ENCODE measurements around the gene STAC3. TPM values are rescaled to one million over a fixed set of nuclear protein-coding genes. Genes with fewer than 3 reads are reported as not detected.

The STAC3 gene
- total and polyA plus RNA-seq, 2 of the 13 experiments (the other 11 are each of a cell fraction or from before 2014, with no cell fraction given): 0.18 to 0.22 TPM

DNA sequence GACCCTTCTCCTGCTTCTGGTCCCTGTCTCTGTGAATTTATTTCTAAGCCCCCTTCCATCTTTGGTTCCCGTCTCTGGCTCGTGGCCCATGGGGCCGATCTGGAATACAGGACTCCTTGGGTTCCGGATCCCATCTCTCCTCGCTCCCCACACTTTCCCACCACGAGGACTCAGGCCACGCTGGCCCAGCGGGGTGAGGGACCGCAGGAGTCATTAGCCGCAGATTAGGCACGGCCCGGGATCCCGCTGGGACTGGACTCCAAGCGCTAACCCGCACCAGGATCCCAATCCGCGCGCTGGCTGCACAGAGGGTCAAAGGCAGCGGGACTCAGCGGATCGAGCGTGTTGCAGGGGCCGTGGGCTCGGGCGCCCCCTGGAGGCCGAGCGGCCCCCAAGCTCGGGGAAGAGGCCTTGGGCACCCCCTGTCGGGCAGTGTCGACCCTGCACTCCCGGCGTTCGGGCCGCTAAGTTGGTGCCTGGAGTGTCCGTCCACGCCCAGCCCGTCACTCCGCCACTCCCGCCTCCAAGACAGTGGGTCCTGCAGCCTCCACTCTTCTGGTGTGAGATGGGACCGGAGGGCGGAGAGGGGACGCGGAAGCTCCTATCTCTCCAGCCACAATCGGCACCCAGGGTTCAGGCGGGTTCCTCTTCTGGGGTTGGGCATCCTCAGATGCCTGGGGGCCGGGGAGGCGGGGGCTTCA is 12.0 kb downstream of the STAC3 start (continued):
- 0 out of 2 replicates have a peak, but pooled peaks have one; percentile 29 for TF ChIP-seq PCBP1 (IDR thresholded peaks at IDR 0.05; ENCODE audit: borderline replicate concordance, low read depth, low read length)
- TF ChIP-seq ZNF136 (CRISPR knock-in tag; IDR thresholded peaks at IDR 0.05; ENCODE audit: low read depth): no peak
- no peak for TF ChIP-seq ZNF724P (CRISPR knock-in tag; IDR thresholded peaks at IDR 0.05; ENCODE audit: borderline replicate concordance)
- 0 out of 2 replicates have a peak, but pooled peaks have one; percentile 14 for TF ChIP-seq HOXA5 (CRISPR knock-in tag; IDR thresholded peaks at IDR 0.05)
- TF ChIP-seq, protein P1, sequence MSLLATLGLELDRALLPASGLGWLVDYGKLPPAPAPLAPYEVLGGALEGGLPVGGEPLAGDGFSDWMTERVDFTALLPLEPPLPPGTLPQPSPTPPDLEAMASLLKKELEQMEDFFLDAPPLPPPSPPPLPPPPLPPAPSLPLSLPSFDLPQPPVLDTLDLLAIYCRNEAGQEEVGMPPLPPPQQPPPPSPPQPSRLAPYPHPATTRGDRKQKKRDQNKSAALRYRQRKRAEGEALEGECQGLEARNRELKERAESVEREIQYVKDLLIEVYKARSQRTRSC (CRISPR knock-in tag; IDR thresholded peaks at IDR 0.05; ENCODE audit: low read depth): no peak
- peak; percentile 81; the same call in 1 of the 2 replicates for TF ChIP-seq REPIN1 (CRISPR knock-in tag; IDR thresholded peaks at IDR 0.05; ENCODE audit: borderline replicate concordance, low read depth)
- peak; percentile 95; the same call in 1 of the 2 replicates for TF ChIP-seq KDM3A (CRISPR knock-in tag; IDR thresholded peaks at IDR 0.05; ENCODE audit: low read depth)
- peak; percentile 66 for TF ChIP-seq PHF8 (CRISPR knock-in tag; IDR thresholded peaks at IDR 0.05)
- TF ChIP-seq GPN1 (CRISPR knock-in tag; IDR thresholded peaks at IDR 0.05; ENCODE audit: borderline replicate concordance): peak; percentile 51; the same call in 1 of the 2 replicates
- TF ChIP-seq MAZ (IDR thresholded peaks at IDR 0.05; ENCODE audit: borderline replicate concordance, low read depth, low read length): peak; percentile 66; the same call in 1 of the 2 replicates
- no peak; the same call in 1 of the 2 replicates for TF ChIP-seq MAZ (CRISPR knock-in tag; IDR thresholded peaks at IDR 0.05; ENCODE audit: low read depth)
- TF ChIP-seq ZNF501 (CRISPR knock-in tag; IDR thresholded peaks at IDR 0.05): peak; percentile 46; the same call in 1 of the 2 replicates
- TF ChIP-seq SOX13 (IDR thresholded peaks at IDR 0.05): no peak
- TF ChIP-seq SOX13 (CRISPR knock-in tag; conservative IDR thresholded peaks at IDR 0.05 in 1 of 2, IDR thresholded peaks at IDR 0.05 in 1 of 2): 0 out of 4 replicates have a peak, but pooled peaks of 1 of the 2 experiments have one; percentile 16
- TF ChIP-seq SIN3A (IDR thresholded peaks at IDR 0.05; ENCODE audit: borderline replicate concordance, low read depth, low read length): peak; percentile 59; the same call in 1 of the 2 replicates
- TF ChIP-seq ZNF230 (CRISPR knock-in tag; IDR thresholded peaks at IDR 0.05): no peak
- TF ChIP-seq, protein P2, sequence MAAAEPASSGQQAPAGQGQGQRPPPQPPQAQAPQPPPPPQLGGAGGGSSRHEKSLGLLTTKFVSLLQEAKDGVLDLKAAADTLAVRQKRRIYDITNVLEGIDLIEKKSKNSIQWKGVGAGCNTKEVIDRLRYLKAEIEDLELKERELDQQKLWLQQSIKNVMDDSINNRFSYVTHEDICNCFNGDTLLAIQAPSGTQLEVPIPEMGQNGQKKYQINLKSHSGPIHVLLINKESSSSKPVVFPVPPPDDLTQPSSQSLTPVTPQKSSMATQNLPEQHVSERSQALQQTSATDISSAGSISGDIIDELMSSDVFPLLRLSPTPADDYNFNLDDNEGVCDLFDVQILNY (CRISPR knock-in tag; conservative IDR thresholded peaks at IDR 0.05): no peak
- TF ChIP-seq, protein P3, sequence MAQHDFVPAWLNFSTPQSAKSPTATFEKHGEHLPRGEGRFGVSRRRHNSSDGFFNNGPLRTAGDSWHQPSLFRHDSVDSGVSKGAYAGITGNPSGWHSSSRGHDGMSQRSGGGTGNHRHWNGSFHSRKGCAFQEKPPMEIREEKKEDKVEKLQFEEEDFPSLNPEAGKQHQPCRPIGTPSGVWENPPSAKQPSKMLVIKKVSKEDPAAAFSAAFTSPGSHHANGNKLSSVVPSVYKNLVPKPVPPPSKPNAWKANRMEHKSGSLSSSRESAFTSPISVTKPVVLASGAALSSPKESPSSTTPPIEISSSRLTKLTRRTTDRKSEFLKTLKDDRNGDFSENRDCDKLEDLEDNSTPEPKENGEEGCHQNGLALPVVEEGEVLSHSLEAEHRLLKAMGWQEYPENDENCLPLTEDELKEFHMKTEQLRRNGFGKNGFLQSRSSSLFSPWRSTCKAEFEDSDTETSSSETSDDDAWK (CRISPR knock-in tag; IDR thresholded peaks at IDR 0.05): no peak
- no peak for TF ChIP-seq NR2F1 (CRISPR knock-in tag; IDR thresholded peaks at IDR 0.05)
- TF ChIP-seq, protein P4, sequence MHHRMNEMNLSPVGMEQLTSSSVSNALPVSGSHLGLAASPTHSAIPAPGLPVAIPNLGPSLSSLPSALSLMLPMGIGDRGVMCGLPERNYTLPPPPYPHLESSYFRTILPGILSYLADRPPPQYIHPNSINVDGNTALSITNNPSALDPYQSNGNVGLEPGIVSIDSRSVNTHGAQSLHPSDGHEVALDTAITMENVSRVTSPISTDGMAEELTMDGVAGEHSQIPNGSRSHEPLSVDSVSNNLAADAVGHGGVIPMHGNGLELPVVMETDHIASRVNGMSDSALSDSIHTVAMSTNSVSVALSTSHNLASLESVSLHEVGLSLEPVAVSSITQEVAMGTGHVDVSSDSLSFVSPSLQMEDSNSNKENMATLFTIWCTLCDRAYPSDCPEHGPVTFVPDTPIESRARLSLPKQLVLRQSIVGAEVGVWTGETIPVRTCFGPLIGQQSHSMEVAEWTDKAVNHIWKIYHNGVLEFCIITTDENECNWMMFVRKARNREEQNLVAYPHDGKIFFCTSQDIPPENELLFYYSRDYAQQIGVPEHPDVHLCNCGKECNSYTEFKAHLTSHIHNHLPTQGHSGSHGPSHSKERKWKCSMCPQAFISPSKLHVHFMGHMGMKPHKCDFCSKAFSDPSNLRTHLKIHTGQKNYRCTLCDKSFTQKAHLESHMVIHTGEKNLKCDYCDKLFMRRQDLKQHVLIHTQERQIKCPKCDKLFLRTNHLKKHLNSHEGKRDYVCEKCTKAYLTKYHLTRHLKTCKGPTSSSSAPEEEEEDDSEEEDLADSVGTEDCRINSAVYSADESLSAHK (CRISPR knock-in tag; IDR thresholded peaks at IDR 0.05; ENCODE audit: borderline replicate concordance): no peak
